ENCODE results near the gene ATAD1. TPM values are rescaled to one million over a fixed set of nuclear protein-coding genes. Genes with fewer than 3 reads are reported as not detected.
A peak's percentile ranks its signal among the peaks of the same experiment; 100 is the strongest.

The ATAD1 gene
- total and polyA plus RNA-seq, 4 experiments from 2014 or later: 39.6 to 52.0 (median 44.0) TPM

DNA sequence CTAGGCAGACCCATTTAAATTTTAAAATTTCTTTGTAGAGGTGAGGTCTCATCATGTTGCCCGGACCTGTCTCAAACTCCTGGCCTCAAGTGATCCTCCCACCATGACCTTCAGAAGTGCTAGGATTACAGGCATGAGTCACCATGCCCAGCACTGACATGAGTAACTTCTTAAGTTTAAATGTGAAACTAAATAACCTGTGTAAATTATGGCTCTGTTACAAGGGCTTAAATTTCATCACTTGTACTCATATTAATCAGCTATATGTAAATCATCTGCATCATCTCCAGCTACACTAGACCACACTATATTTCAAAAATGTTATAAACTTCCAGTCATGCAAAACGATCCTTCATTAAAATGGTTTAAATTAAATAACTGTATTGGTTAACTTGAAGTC, 56.1 kb downstream of the ATAD1 start:
- Histone ChIP-seq H3K27me3 (ENCODE audit: insufficient read depth, low read length) (no peaks in the 10 kb centered on the region), H3K27ac (ENCODE audit: low read depth, low read length) (no peak overlapping the region), H3K4me3 (ENCODE audit: low read length in 2 of 2) (no peak overlapping the region), H3K4me1 (ENCODE audit: insufficient read depth, low read length) (no peaks in the 10 kb centered on the region), H3K36me3 (ENCODE audit: insufficient read depth, low read length) (peaks cover 31% of the 10 kb centered on the region), H3K9me3 (ENCODE audit: control insufficient read depth in 1 of 2, low read length in 2 of 2) (no peaks in the 10 kb centered on the region)
- ChIA-PET POLR2A (ENCODE audit: partially characterized antibody) (no interaction called here), CTCF (ENCODE audit: partially characterized antibody) (interaction anchor here (3.7 kb wide), 1 partner anchor 11 kb away, joined by 14 read pairs; no protein-coding TSS in a partner anchor)
- no peak for DNase-seq
- no peak overlapping the region for H3K4me3 Mint-ChIP-seq
- peaks cover 21 to 51% of the 10 kb centered on the region in 2 donors for H3K36me3 Mint-ChIP-seq
- no peaks in the 10 kb centered on the region for H3K9me3 Mint-ChIP-seq
- peaks cover 0 to 8% (median 1%) of the 10 kb centered on the region in 4 donors for H3K4me1 Mint-ChIP-seq
- H3K27ac Mint-ChIP-seq: peak overlapping the region in 1 of 7 donors; percentile 41
- intact Hi-C loops (cut with micrococcal nuclease): no loop called here
- H3K27me3 Mint-ChIP-seq: no peaks in the 10 kb centered on the region

DNA sequence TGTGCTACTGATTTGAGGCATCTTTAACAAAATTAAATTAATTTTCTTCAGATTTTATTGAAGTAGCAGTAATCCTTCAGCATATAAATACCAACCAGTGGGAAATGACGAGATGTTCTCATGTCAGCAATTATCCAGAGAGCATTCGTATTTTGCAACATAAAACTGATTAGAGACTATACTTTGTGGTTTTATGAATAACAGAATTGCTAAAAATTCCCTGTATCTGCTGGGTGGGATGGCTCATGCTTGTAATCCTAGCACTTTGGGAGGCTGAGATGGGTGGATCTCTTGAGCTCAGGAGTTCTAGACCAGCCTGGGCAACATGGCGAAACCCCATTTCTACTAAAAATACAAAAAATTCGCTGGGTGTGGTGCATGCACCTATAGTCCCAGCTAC, 56.9 kb downstream of the ATAD1 start:
- DNase-seq: no peak
- ChIA-PET CTCF (ENCODE audit: partially characterized antibody) (interaction anchor here (3.7 kb wide), 1 partner anchor 11 kb away, joined by 14 read pairs; no protein-coding TSS in a partner anchor), POLR2A (ENCODE audit: partially characterized antibody) (no interaction called here)
- H3K27me3 ChIP-seq (ENCODE audit: insufficient read depth, low read length): no peaks in the 10 kb centered on the region
- peaks cover 0 to 7% (median 1%) of the 10 kb centered on the region in 4 donors for H3K4me1 Mint-ChIP-seq
- H3K36me3 ChIP-seq (ENCODE audit: insufficient read depth, low read length): peaks cover 37% of the 10 kb centered on the region
- no peaks in the 10 kb centered on the region for H3K9me3 Mint-ChIP-seq
- no peaks in the 10 kb centered on the region for H3K4me1 ChIP-seq (ENCODE audit: insufficient read depth, low read length)
- no peak overlapping the region for H3K4me3 Mint-ChIP-seq
- H3K27ac ChIP-seq (ENCODE audit: low read depth, low read length): no peak overlapping the region
- intact Hi-C loops (cut with micrococcal nuclease): no loop called here
- no peaks in the 10 kb centered on the region for H3K27me3 Mint-ChIP-seq
- no peak overlapping the region for H3K4me3 ChIP-seq (ENCODE audit: low read length in 2 of 2)
- no peaks in the 10 kb centered on the region for H3K9me3 ChIP-seq (ENCODE audit: control insufficient read depth in 1 of 2, low read length in 2 of 2)
- peaks cover 21 to 53% of the 10 kb centered on the region in 2 donors for H3K36me3 Mint-ChIP-seq
- no peak overlapping the region for H3K27ac Mint-ChIP-seq

DNA sequence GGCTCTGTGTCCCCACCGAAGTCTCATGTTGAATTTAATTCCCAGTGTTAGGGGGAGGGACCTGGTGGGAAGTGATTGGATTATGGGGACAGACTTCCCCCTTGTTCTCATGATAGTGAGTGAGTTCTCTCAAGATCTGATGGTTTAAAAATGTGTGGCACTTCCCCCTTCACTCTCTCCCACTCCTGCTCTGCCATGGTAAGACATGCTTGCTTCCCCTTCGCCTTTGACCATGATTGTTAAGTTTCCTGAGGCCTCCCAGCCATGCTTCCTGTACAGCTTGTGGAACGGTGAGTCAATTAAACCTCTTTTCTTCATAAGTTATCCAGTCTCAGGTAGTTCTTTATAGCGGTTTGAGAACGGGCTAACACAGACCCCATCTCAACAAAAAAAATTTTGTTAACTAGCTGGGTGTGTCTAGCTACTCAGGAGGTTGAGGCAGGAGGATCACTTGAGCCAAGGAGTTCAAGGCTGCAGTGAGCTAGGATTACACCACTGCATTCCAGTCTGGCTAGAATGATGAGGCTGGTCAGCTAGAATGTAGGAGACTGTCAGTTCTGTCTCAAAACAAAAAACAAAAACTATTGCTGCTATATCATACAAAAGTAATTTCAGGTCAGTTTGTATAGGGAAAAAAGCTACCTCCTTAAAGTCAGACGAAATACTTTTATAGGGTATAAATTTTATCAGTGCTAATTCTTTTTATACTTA, 57.7 kb downstream of the ATAD1 start:
- peak overlapping the region in 3 of 7 donors; percentile 12 to 78 (median 60) for H3K27ac Mint-ChIP-seq
- intact Hi-C loops (cut with micrococcal nuclease): no loop called here
- CTCF ChIA-PET (ENCODE audit: partially characterized antibody): interaction anchor here (0.8 to 3.7 kb wide), 3 partner anchors 12 to 30 kb away, joined by 3 to 14 read pairs (median 3); no protein-coding TSS in a partner anchor

DNA sequence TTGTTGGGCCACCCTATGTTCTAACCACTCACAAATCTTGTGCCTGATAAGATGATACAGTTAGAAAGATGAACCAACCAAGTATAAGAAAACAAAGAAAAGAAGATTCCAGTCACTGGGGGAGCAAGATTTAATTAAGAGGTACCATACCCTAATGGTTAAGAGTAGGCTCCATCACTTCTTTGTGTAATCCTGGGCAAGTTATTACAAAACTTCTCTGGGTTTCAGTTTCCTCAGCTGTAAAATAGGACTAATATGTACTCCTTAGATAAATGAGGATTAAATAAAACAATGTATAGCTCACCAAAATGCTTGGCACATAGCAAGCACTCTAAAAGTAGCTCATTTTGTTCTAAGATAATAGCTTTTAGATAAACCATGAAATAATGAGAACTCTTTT, 58.5 kb downstream of the ATAD1 start:
- Histone ChIP-seq H3K9me3 (ENCODE audit: control insufficient read depth in 1 of 2, low read length in 2 of 2) (no peaks in the 10 kb centered on the region), H3K4me1 (ENCODE audit: insufficient read depth, low read length) (no peaks in the 10 kb centered on the region), H3K27ac (ENCODE audit: low read depth, low read length) (no peak overlapping the region), H3K36me3 (ENCODE audit: insufficient read depth, low read length) (peaks cover 38% of the 10 kb centered on the region), H3K4me3 (ENCODE audit: low read length in 2 of 2) (no peak overlapping the region), H3K27me3 (ENCODE audit: insufficient read depth, low read length) (no peaks in the 10 kb centered on the region)
- Mint-ChIP-seq H3K27me3 (no peaks in the 10 kb centered on the region), H3K4me3 (no peak overlapping the region), H3K9me3 (no peaks in the 10 kb centered on the region), H3K27ac (peak overlapping the region in 3 of 7 donors; percentile 35 to 77 (median 64)), H3K36me3 (peaks cover 21 to 51% of the 10 kb centered on the region in 2 donors), H3K4me1 (peaks cover 0 to 7% (median 1%) of the 10 kb centered on the region in 4 donors)
- CTCF ChIA-PET (ENCODE audit: partially characterized antibody): interaction anchor here (0.8 to 3.7 kb wide), 3 partner anchors 13 to 29 kb away, joined by 3 to 14 read pairs (median 3); no protein-coding TSS in a partner anchor
- no peak for DNase-seq
- POLR2A ChIA-PET (ENCODE audit: partially characterized antibody): no interaction called here
- intact Hi-C loops (cut with micrococcal nuclease): no loop called here

More for the DNA sequence above, 57.7 kb downstream of the ATAD1 start:
- no peaks in the 10 kb centered on the region for H3K4me1 ChIP-seq (ENCODE audit: insufficient read depth, low read length)
- Mint-ChIP-seq H3K4me3 (no peak overlapping the region), H3K4me1 (peaks cover 0 to 7% (median 1%) of the 10 kb centered on the region in 4 donors), H3K9me3 (no peaks in the 10 kb centered on the region), H3K27me3 (no peaks in the 10 kb centered on the region), H3K36me3 (peaks cover 24 to 54% of the 10 kb centered on the region in 2 donors)
- no peaks in the 10 kb centered on the region for H3K9me3 ChIP-seq (ENCODE audit: control insufficient read depth in 1 of 2, low read length in 2 of 2)
- H3K36me3 ChIP-seq (ENCODE audit: insufficient read depth, low read length): peaks cover 42% of the 10 kb centered on the region
- H3K4me3 ChIP-seq (ENCODE audit: low read length in 2 of 2): no peak overlapping the region
- DNase-seq: no peak
- no peak overlapping the region for H3K27ac ChIP-seq (ENCODE audit: low read depth, low read length)
- POLR2A ChIA-PET (ENCODE audit: partially characterized antibody): no interaction called here
- H3K27me3 ChIP-seq (ENCODE audit: insufficient read depth, low read length): no peaks in the 10 kb centered on the region

DNA sequence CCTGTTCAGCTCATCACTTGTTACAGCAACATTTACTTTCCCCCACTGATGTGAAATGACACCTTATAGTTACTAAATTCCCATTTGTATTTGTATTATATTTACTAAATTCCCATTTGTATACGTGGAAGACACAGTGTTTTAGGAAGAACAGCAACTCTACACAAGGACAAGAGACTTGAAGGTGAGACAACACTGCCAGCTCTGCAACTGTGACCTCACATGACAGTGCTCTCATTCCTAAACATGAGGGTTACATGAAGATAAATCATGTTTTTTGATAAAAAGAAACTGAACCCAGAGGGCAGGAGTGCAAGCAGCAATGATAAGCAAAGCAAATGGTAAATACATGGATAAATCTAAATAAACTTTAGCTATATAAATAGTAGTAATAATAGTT, 60.3 kb downstream of the ATAD1 start:
- POLR2A ChIA-PET (ENCODE audit: partially characterized antibody): no interaction called here
- Mint-ChIP-seq H3K9me3 (no peaks in the 10 kb centered on the region), H3K4me1 (peaks cover 0 to 7% (median 1%) of the 10 kb centered on the region in 4 donors), H3K27me3 (no peaks in the 10 kb centered on the region), H3K27ac (no peak overlapping the region), H3K4me3 (no peak overlapping the region), H3K36me3 (peaks cover 28 to 51% of the 10 kb centered on the region in 2 donors)
- H3K27me3 ChIP-seq (ENCODE audit: insufficient read depth, low read length): no peaks in the 10 kb centered on the region
- intact Hi-C loops (cut with micrococcal nuclease): no loop called here
- CTCF ChIA-PET (ENCODE audit: partially characterized antibody): no interaction called here
- no peaks in the 10 kb centered on the region for H3K9me3 ChIP-seq (ENCODE audit: control insufficient read depth in 1 of 2, low read length in 2 of 2)
- H3K27ac ChIP-seq (ENCODE audit: low read depth, low read length): no peak overlapping the region
- no peak for DNase-seq
- H3K4me3 ChIP-seq (ENCODE audit: low read length in 2 of 2): no peak overlapping the region
- peaks cover 31% of the 10 kb centered on the region for H3K36me3 ChIP-seq (ENCODE audit: insufficient read depth, low read length)
- no peaks in the 10 kb centered on the region for H3K4me1 ChIP-seq (ENCODE audit: insufficient read depth, low read length)

DNA sequence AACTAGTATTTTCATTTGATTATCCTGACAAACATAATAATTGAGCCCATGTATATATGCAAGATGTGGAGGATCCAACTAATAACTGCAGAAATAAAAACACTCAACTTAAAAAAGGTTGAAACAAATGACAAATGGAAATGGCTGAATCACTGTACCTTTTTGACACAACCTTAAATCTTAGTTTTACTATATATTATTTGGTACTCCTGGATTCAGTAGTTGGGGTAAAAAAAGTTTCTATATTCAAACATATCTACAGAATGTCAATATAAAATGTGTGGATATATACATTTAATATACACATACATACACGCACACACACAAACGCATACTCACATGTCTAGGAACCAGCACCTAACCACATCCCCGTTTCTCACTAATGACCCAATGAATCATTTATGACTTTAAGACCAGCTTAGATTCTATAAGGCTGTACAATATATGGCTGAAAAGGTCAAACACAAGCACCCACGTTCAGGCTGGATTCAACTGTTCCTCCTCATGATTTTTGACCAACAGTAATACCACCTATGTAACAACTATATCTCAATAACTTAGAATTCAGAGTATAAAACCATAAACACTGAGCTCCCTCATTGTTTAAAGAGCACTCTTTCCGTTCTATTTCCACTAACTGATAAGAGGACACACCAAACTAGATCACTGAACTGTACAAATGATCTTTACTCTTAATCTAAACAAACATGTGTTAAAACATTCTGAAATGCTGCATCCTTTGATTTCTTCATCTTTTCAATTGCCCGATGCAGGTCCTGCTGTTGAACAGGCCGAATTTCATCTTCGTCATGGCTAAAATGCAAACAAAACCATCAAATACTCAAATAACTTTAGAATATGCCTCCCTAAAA, 63.8 kb downstream of the ATAD1 start:
- Mint-ChIP-seq H3K27me3 (no peaks in the 10 kb centered on the region), H3K36me3 (peaks cover 19 to 34% of the 10 kb centered on the region in 2 donors), H3K27ac (no peak overlapping the region), H3K9me3 (no peaks in the 10 kb centered on the region), H3K4me1 (peaks cover 0 to 3% (median under 1%) of the 10 kb centered on the region in 4 donors), H3K4me3 (no peak overlapping the region)
- ChIA-PET CTCF (ENCODE audit: partially characterized antibody) (no interaction called here), POLR2A (ENCODE audit: partially characterized antibody) (no interaction called here)
- intact Hi-C loops (cut with micrococcal nuclease): no loop called here
- H3K27ac ChIP-seq (ENCODE audit: low read depth, low read length): no peak overlapping the region
- H3K9me3 ChIP-seq (ENCODE audit: control insufficient read depth in 1 of 2, low read length in 2 of 2): no peaks in the 10 kb centered on the region
- no peaks in the 10 kb centered on the region for H3K4me1 ChIP-seq (ENCODE audit: insufficient read depth, low read length)
- no peak for DNase-seq
- H3K36me3 ChIP-seq (ENCODE audit: insufficient read depth, low read length): peaks cover 18% of the 10 kb centered on the region
- no peak overlapping the region for H3K4me3 ChIP-seq (ENCODE audit: low read length in 2 of 2)
- no peaks in the 10 kb centered on the region for H3K27me3 ChIP-seq (ENCODE audit: insufficient read depth, low read length)

DNA sequence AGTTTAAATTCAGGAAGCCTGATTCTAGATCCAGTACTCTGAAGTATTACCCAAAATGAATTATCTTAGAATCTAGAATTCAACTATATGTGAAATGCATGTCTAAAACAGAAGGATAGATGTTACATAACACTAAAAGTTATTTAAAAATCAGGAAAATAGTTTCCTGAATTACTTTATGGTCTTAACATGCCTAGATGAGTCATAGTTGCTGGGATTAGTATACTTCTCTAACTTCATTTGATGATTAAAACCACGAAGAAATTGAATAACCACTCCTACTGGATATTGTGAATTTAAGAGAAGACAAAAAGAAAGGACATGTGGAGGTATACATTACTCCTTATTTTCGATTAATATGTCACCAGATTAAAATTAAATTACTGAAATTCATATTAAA, 65.5 kb downstream of the ATAD1 start:
- peaks cover 12% of the 10 kb centered on the region for H3K36me3 ChIP-seq (ENCODE audit: insufficient read depth, low read length)
- intact Hi-C loops (cut with micrococcal nuclease): no loop called here
- H3K4me3 ChIP-seq (ENCODE audit: low read length in 2 of 2): no peak overlapping the region
- Mint-ChIP-seq H3K27me3 (no peaks in the 10 kb centered on the region), H3K27ac (no peak overlapping the region), H3K4me3 (no peak overlapping the region), H3K9me3 (peaks cover 0 to 4% (median 0%) of the 10 kb centered on the region in 8 donors), H3K36me3 (peaks cover 19 to 31% of the 10 kb centered on the region in 2 donors), H3K4me1 (no peaks in the 10 kb centered on the region)
- H3K27me3 ChIP-seq (ENCODE audit: insufficient read depth, low read length): no peaks in the 10 kb centered on the region
- H3K27ac ChIP-seq (ENCODE audit: low read depth, low read length): no peak overlapping the region
- ChIA-PET CTCF (ENCODE audit: partially characterized antibody) (no interaction called here), POLR2A (ENCODE audit: partially characterized antibody) (no interaction called here)
- DNase-seq: no peak
- no peaks in the 10 kb centered on the region for H3K4me1 ChIP-seq (ENCODE audit: insufficient read depth, low read length)
- no peaks in the 10 kb centered on the region for H3K9me3 ChIP-seq (ENCODE audit: control insufficient read depth in 1 of 2, low read length in 2 of 2)
